ENCODE data around the gene CENPB. TPM values are rescaled to one million over a fixed set of nuclear protein-coding genes. Genes with fewer than 3 reads are reported as not detected.

CENPB gene
- polyA plus RNA-seq, 1 donor (not counting 4 experiments of a cell fraction or from before 2014, with no cell fraction given), result 18.1 TPM

DNA sequence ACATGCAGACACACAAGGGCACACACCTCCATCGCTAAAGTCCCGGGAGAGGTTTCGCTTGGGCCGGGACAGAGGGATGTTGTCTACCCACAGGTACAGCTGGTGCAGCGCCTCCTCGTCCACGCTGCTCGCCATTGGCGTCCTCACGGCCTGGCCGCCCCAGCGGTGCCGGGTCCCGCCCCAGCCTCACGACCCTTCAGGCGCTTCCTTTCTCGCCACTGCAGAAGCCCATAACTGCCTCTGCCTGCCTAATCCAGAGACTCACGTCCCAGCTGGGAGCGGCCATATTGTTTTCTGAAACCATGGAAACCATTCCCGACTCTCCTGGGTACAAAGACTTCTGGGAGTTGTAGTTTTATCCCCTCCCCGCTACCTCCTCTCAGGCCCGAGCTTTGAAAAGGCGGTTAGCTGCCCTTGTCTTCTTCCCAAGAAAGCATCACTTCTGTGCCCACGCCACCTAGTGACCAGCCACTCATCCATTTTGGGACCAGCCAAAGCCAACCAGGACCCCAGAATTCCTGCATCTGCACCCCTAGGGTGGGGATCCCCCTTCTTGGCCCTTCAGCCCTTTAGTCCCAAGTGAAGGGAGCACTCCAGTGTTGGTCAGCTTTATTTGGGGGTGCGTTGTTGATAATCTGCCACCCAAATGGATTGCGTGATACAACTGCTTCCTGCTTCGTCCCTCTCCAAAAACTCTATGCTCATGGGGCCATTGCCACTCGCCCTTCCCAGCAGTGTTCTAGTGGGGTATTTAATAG lies 5.2 kb downstream of the CENPB start, which contains the start of gene SPEF1:
Gene SPEF1 (minus strand): TSS at position 296 of the 758 bp plus-strand sequence. CDS start 161 bp downstream, at position 135.
- dilution Hi-C loops (cut with MboI; ENCODE audit: extremely low pct_ligation_motif_present, low sequenced_read_pairs), result no loop called here
- peak within 1 kb of the TSS; percentile 56 for H3K9ac ChIP-seq (ENCODE audit: control insufficient read depth, extremely low read depth, insufficient read depth, low read length)
- H3K4me3 ChIP-seq (ENCODE audit: control insufficient read depth in 2 of 3, extremely low read depth in 1 of 3, insufficient read depth in 2 of 3, low read depth in 1 of 3, low read length in 3 of 3), result peak within 1 kb of the TSS; percentile 34 to 58 (median 39)
- H3K9me1 ChIP-seq (ENCODE audit: control insufficient read depth, extremely low read depth, insufficient read depth, low read length), result peaks cover 4% of the 10 kb centered on the region
- H4K20me1 ChIP-seq (ENCODE audit: control insufficient read depth, extremely low read depth, insufficient read depth, low read length), result peaks cover 21% of the 10 kb centered on the region
- no peak within 1 kb of the TSS for H3K27ac ChIP-seq (ENCODE audit: control insufficient read depth, insufficient read depth, low read length)
- H3K79me2 ChIP-seq (ENCODE audit: control insufficient read depth, insufficient read depth, low read length), result peaks cover 31% of the 10 kb centered on the region
- no peak for DNase-seq (ENCODE audit: low read depth, low spot score)
- H3K4me1 ChIP-seq (ENCODE audit: control insufficient read depth, extremely low read depth, insufficient read depth, low read length), result peaks cover 40% of the 10 kb centered on the region
- H2AFZ ChIP-seq (ENCODE audit: control insufficient read depth, low read length), result peak within 1 kb of the TSS; percentile 50
- no peaks in the 10 kb centered on the region for H3K9me3 ChIP-seq (ENCODE audit: control insufficient read depth, low read depth, low read length)
- peaks cover 10% of the 10 kb centered on the region for H3K27me3 ChIP-seq (ENCODE audit: control insufficient read depth, extremely low read depth, insufficient read depth, low read length)
- FAIRE-seq, result peak; percentile 95
- peak within 1 kb of the TSS; percentile 83 for H3K4me2 ChIP-seq (ENCODE audit: control insufficient read depth, extremely low read depth, insufficient read depth, low read depth, low read length)
- peaks cover 0 to 9% of the 10 kb centered on the region in 2 experiments for H3K36me3 ChIP-seq (ENCODE audit: control insufficient read depth in 2 of 2, extremely low read depth in 1 of 2, insufficient read depth in 2 of 2, low read length in 2 of 2)
- TF ChIP-seq, protein P1, sequence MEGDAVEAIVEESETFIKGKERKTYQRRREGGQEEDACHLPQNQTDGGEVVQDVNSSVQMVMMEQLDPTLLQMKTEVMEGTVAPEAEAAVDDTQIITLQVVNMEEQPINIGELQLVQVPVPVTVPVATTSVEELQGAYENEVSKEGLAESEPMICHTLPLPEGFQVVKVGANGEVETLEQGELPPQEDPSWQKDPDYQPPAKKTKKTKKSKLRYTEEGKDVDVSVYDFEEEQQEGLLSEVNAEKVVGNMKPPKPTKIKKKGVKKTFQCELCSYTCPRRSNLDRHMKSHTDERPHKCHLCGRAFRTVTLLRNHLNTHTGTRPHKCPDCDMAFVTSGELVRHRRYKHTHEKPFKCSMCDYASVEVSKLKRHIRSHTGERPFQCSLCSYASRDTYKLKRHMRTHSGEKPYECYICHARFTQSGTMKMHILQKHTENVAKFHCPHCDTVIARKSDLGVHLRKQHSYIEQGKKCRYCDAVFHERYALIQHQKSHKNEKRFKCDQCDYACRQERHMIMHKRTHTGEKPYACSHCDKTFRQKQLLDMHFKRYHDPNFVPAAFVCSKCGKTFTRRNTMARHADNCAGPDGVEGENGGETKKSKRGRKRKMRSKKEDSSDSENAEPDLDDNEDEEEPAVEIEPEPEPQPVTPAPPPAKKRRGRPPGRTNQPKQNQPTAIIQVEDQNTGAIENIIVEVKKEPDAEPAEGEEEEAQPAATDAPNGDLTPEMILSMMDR (optimal IDR thresholded peaks at IDR 0.05 in 1 of 3, IDR thresholded peaks at IDR 0.05 in 1 of 3, conservative IDR thresholded peaks at IDR 0.05 in 1 of 3; ENCODE audit: extremely low read depth in 1 of 3, insufficient read depth in 2 of 3, low read length in 3 of 3), result peak; percentile 18 to 65 (median 20)
- TF ChIP-seq EZH2 (IDR thresholded peaks at IDR 0.05; ENCODE audit: low read length), result no peak

DNA sequence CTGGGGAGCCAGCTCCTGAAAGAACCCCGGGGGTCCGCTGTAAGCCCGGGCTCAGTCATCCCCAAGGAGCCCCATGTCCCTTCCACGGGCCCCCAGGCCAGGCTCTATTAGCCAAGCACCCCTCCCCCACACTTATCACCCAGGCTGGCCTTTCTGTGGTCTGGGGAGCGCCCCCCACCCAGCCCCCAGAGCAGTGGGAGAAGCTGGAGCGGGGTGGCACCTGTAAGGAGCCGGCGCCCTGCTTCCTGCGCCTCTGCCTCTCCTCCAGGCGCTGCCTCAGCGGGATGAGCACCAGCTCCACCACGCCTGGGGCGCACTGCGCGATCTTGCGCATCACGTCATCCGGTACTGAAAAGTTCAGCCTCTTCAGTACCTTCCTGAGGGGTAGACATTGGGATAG lies 7.6 kb downstream of the CENPB start:
- H3K79me2 ChIP-seq (ENCODE audit: control insufficient read depth, insufficient read depth, low read length), result peaks cover 8% of the 10 kb centered on the region
- peaks cover 8% of the 10 kb centered on the region for H4K20me1 ChIP-seq (ENCODE audit: control insufficient read depth, extremely low read depth, insufficient read depth, low read length)
- no peaks in the 10 kb centered on the region for H3K36me3 ChIP-seq (ENCODE audit: control insufficient read depth in 2 of 2, extremely low read depth in 1 of 2, insufficient read depth in 2 of 2, low read length in 2 of 2)
- H3K9me1 ChIP-seq (ENCODE audit: control insufficient read depth, extremely low read depth, insufficient read depth, low read length), result no peaks in the 10 kb centered on the region
- DNase-seq (ENCODE audit: low read depth, low spot score) (no peak), FAIRE-seq (no peak)
- H3K4me3 ChIP-seq (ENCODE audit: control insufficient read depth in 2 of 3, extremely low read depth in 1 of 3, insufficient read depth in 2 of 3, low read depth in 1 of 3, low read length in 3 of 3), result no peak overlapping the region
- TF ChIP-seq EZH2 (IDR thresholded peaks at IDR 0.05; ENCODE audit: low read length), result no peak
- TF ChIP-seq, protein P1 (optimal IDR thresholded peaks at IDR 0.05 in 1 of 3, IDR thresholded peaks at IDR 0.05 in 1 of 3, conservative IDR thresholded peaks at IDR 0.05 in 1 of 3; ENCODE audit: extremely low read depth in 1 of 3, insufficient read depth in 2 of 3, low read length in 3 of 3), result no peak
- H3K27ac ChIP-seq (ENCODE audit: control insufficient read depth, insufficient read depth, low read length), result no peak overlapping the region
- peaks cover 26% of the 10 kb centered on the region for H3K4me1 ChIP-seq (ENCODE audit: control insufficient read depth, extremely low read depth, insufficient read depth, low read length)
- H3K4me2 ChIP-seq (ENCODE audit: control insufficient read depth, extremely low read depth, insufficient read depth, low read depth, low read length), result no peak overlapping the region
- peaks cover 10% of the 10 kb centered on the region for H3K27me3 ChIP-seq (ENCODE audit: control insufficient read depth, extremely low read depth, insufficient read depth, low read length)
- dilution Hi-C loops (cut with MboI; ENCODE audit: extremely low pct_ligation_motif_present, low sequenced_read_pairs), result no loop called here
- no peak overlapping the region for H3K9ac ChIP-seq (ENCODE audit: control insufficient read depth, extremely low read depth, insufficient read depth, low read length)
- no peaks in the 10 kb centered on the region for H3K9me3 ChIP-seq (ENCODE audit: control insufficient read depth, low read depth, low read length)
- H2AFZ ChIP-seq (ENCODE audit: control insufficient read depth, low read length), result no peak overlapping the region

Data from keratinocyte (primary cell).